Globus pallidus (tissue), 1 donor: Measurements from ENCODE around the gene NFYB.
"Not testable (repeated sequence)": the region's sequence is repeated elsewhere in the genome, so short reads cannot be mapped to it uniquely, and the experiment has no call there.

Experiments
- DNase-seq: peaks from one replicate; pipeline ENCODE4 v3.0.0-alpha.2; 2015; ENCODE audit warnings: low spot score

NFYB gene

DNA sequence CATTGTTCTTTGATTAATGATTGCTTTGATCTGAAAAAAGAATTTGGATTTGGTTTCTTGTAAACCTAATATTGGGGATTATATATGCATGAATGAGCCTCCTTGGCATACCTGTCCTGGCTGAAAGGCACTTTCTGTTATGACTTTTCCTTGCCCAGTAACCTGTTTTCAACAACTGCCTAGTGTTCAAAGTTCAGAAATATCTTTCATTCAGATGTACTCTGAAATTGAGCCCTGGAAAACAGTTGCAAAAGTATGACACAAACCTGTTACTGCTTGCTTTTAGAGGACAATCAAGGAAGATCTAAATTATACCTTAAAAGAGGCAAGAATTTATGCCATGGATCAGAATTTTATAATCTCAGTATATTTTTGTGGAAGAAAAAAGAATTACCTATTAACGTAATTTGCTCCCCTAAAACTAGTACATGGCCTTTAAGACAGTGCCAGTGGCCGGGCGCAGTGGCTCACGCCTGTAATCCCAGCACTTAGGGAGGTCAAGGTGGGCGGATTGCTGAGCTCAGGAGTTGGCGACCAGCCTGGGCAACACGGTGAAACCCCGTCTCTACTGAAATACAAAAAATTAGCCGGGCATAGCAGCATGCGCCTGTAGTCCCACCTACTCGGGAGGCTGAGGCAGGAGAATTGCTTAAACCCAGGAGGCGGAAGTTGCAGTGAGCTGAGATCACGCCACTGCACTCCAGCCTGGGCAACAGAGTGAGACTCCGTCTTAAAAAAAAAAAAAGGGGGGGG, 23.0 kb downstream of the NFYB start:
- DNase-seq, result not testable (repeated sequence)

DNA sequence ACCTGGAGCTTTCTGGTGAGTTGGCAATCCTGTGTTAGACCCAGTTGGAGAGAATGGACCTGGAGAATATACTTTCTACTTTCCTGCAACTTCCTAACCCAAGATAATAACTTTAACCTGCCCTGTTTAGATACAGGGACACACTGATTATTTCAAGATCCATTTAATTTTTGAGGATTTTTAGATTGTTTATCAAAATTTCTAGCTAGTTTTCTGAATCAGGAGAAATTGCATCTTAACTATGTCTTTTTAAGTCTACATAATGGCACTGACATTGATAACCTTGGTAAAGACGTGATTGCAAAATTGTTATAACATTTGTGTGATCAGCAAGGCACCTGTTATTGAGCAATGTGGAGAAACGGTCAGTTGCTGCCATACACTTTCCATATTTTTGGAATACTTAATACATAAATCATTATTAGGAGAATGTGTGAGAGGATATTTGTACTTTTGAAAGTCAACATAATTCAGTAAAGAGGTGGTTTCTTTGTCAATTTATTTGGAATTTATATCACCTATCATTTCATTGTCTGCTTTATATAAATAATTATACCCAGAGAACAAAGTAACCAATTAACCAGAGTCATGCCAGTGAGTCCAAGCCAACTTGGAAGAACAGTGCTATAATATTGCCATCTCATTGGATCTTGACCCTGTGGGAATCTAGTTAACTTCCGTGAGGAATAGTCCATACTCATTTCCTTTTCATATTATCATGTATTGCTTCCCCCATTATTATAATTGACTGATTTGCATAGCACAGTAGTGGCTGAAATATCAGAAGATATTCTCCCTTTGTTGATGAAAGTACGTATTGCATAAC, 28.4 kb downstream of the NFYB start:
- DNase-seq, result no peak

DNA sequence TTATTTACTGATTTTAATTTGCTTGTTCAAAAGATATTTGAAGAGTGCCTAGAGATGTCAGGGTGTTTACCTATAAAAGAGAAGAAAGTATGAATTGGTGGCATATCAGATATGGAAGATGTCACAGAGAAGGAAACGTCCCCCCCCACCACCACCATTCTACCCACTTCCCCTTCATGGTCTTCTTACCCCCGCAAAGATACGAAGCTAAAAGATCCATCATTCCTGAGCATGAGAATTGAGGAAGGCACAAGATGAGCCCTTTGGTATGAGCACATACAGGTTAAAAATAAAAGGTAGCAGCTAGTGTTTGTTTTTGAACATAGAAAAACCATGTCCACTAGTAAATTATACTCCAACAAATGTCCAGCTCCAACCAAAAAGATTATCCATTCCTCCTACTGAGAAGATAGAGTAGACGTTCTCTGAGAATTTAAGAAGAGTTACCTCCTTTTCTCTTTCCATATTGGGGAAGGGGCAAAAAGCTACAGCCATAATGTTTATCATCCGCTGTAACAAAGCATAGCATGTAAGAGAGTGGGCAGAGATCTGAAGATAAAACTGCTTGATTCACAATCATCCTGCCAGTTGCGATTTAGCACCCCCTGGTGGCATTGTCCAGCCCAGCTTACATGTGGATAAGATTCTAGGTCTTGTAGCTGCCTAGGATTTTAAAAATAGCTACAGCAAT, 29.1 kb downstream of the NFYB start:
- DNase-seq, result peak; percentile 84

DNA sequence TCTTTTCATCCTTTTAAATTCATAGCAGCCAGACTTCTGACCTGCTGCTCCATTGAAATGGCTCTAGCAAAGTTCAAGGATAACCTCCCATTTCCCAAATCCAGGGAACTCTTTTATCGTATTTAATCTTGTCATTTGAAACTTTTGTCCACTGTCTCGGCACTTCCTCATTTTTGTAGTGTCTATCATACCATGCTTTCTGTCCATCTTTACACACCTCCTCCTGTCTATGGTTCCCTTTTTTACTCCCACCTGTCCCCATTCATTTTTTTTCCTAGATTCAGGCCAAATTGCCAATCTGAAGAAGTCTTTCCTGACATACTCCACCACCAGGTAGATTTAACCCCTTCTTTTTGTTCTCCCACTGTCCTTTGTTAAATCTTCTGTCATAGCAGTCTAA, 31.0 kb downstream of the NFYB start:
- no peak for DNase-seq

DNA sequence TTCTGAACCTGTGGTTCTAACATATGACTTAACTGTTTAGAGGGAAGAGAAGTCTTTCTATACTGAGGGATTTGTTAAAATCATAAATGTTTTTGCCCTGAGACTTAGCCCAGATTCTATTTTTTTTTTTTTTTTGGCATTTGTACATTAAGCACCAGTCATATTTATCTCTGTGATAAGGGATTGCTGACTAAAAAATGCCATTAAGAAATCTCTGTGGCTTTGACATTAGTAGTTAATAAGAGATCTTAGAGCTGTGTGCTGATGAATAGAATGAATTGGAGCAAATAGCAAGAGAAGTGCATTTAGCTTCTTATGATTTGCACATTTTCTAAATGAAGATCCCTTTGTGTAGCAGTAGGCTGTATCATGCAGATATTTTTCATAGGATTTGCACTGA, 32.5 kb downstream of the NFYB start:
- no peak for DNase-seq

DNA sequence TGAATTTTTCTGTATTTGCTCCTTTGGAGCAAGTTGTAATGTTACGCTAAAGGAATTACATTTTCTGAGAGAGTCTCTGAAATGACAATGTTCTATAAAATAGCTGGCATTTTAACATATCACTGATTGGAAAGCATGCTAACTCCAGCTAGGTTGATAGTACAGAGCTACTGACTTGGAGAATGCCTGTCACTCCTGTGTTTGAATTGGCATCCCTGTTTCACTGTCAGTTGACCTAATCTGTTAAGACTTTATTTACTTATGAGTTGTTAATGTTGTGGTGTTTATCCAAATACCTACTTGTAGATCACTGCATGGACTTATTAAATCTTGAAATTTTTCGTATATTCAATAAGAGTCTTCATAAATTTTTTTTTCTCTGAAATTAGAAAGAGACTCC, 40.1 kb downstream of the NFYB start:
- no peak for DNase-seq

DNA sequence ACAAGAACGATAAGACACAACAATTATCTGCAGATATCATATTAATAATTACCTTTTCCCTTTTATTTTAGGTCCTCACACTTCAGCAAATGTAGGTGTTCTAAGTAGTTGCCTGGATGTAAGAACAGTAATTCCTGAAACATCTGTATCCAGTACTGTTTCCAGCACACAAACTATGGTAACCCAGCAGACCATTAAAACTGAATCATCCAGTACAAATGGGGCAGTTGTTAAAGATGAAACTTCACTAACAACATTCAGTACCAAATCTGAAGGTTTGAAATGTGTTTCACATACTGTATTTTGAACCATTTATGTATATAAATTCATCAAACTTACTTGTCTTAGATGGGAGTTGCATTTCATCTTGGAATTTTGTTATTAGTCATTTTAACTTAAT, 42.7 kb downstream of the NFYB start:
- no peak for DNase-seq

DNA sequence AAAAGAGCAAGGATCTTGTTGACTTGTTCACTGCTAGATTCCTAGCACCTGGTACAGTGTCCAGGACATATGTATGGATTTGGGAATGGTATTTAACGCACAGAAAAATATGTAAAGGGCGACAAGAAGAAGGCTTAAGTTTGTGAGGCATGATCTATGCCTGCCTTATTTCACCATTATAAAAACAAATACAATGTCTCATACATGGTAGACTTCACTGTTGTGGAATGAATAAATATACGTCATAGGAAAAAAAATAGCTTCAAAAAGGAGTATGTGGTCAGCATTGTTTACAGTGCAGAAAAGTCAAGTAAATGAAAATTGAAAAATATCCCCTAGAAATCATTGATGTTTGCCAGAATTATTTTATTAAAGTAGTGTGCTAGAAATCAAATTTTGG, 43.7 kb downstream of the NFYB start:
- no peak for DNase-seq

DNA sequence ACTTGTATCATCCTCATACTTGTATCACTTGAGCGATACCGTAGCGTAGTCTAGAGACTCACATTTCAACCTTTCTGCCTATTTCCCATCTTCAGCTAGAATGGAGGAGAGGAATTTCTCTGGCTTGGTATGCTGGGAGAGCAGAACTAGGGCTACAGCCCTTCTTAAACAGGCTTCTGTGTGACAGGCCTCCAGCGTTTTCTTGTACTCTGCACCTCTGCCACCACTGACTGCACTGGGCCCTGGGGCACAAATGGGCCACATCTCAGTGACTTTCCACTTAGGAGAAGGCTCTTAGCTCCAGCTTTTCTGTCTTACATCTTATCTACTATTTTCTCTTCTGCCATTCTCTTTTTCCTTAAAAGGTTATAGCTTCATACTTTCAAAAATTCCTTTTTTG, 46.9 kb downstream of the NFYB start:
- DNase-seq, result no peak

DNA sequence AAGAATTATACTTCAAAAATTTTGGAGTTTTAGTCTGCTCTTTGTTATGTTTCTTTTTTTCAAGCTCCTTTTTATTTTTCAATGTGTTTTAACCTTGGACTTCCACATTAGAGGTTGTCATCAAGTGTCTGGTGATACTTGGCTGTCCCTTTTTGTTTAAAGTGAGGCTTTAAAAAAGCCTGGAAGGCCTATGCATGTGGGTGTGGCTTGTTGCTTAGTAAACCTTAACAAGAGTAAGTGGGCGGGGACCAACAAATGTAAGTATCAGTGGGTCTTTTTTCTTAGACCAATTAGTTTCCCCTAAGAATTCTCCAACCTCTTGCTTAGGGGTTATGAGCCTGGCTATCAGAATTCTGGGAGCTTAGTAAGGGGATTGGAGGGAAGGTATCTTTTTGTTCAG, 47.3 kb downstream of the NFYB start:
- no peak for DNase-seq

DNA sequence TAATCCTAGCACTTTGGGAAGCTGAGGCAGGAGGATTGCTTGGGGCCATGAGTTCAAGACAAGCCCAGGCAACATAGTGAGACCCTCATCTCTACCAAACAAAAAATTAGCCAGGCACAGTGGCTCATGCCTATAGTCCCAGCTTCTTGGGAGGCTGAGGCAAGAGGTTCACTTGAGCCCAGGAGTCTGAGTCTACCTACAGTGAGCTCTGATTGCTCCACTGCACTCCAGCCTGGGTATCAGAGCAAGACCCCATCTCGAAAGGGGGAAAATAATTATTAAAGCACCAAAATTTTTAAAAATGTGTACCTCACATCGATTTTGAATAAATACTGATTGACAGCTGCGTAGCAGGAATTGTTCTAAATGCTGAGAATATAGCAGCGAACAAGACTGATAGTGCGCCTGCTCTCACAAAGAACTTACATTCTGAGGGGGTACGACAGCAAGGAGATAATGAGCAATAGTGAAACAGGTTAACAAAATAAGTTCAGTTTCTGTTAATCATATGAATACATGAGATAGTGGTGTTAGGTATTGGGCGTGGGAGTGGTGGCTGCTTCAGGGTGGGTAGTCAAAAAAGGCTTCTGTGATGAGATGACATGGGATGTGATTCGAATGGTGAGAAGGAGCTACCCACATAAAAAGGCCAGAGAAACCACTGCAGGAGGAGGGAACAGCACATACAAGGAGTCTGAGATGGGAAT, 54.1 kb downstream of the NFYB start:
- no peak for DNase-seq

DNA sequence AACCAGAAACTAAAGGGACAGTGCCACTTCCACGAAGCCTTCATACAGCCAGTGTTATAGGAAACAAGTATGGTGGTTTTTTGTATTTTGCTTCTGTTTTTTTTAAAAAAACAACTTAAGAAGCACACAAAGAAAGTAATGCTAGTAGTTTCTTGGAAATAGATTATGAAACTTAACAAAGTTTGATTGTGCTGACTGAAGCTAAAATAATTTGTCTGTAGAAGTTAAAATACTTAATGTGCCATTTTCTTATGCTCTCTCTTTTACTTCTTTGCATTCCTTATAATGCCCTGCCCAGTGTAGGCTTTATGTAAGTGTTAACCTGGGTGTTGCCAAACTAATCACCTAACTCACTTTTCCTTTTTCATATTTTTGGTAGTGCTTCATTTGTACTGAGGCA, 57.2 kb downstream of the NFYB start:
- DNase-seq, result no peak

DNA sequence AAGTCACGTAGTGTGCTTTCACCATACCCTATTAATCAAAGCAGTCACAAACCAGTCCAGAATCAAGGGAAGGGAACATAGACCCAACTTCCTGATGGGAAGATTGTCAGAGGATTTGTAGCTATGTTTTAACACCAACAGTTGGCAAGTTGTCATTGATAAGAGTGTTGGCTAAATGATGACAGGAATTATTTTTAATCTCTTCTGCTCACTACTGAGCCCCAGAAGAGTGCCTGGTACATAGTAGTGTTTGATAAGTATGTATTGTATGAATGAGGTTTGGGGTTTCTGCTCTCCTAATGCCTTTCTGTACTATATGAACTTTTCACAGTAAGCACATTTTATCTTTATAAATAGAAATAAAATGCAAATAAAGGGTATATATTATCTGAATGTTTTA, 59.0 kb downstream of the NFYB start:
- no peak for DNase-seq

DNA sequence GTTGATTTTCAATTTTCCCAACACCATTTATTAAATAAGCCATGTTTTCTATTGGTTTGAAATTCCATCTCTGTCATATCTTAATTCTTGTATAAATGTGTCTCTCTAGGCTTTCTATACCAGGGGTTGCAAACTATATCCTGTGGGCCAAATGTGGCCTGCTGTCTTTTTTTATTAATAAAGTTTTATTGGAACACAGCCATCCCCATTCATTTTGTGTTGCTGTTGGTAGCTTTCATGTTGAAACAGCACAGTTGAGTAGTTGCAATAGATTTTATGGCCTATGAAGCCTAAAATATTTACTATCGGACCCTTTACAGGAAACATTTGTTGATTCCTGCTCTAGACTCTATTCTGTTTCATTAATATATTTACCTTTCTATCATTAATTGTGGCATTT, 64.3 kb downstream of the NFYB start:
- DNase-seq, result no peak

DNA sequence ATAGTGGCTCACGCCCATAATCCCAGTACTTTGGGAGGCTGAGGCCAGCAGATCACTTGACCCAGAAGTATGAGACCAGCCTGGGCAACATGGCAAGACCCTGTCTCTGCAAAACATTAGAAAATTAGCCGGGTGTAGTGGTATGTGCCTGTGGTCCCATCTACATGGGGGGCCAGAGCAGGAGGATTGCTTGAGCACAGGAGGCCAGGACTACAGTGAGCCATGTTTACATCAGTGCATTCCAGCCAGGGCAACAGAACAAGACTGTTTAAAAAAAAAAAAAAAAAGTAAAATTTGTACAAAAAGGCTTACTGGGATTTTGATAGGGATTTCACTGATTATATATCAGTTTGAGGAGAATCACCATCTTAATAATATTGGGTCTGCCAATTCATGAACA, 65.9 kb downstream of the NFYB start:
- DNase-seq, result no peak
